ENCODE measurements around the gene STOML1. TPM values are rescaled to one million over a fixed set of nuclear protein-coding genes. Genes with fewer than 3 reads are reported as not detected.

The STOML1 gene
- total RNA-seq, 1 experiment from 2014 or later = 2.5 TPM

DNA sequence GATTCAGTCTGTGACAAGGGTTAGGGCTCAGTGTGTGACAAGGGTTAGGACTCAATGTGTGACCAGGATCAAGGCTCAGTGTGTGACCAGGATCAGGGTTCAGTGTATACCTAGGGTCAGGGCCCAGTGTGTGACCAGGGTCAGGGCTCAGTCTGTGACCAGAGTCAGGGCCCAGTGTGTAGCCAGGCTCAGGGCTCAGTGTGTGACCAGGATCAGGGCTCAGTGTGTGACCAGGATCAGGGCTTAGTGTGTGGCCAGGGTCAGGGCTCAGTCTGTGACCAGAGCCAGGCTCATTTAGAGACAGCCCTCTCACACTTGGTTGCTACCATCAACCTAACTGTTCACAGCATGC lies 41.6 kb downstream of the STOML1 start:
- H2BK120ac ChIP-seq (ENCODE audit: low read depth, low read length, poor library complexity, severe bottlenecking) = no peak overlapping the region
- no peaks in the 10 kb centered on the region for H3K79me2 ChIP-seq (ENCODE audit: insufficient read depth, low read length)
- H3K23me2 ChIP-seq (ENCODE audit: insufficient read length, low read depth, low read length, poor library complexity, severe bottlenecking) = no peaks in the 10 kb centered on the region
- Mint-ChIP-seq H3K4me3 (no peak overlapping the region), H3K27me3 (ENCODE audit: low read depth) (peaks cover 7% of the 10 kb centered on the region), H3K27ac (no peak overlapping the region), H3K9me3 (no peaks in the 10 kb centered on the region), H3K36me3 (ENCODE audit: insufficient read depth in 1 of 3, low read depth in 3 of 3) (no peaks in the 10 kb centered on the region; a peak in 1 of 7 replicates), H3K4me1 (peaks cover 9 to 30% of the 10 kb centered on the region in 2 experiments)
- no peak overlapping the region for H3K18ac ChIP-seq (ENCODE audit: insufficient read length, low read depth, low read length)
- H4K8ac ChIP-seq (replicated peaks; ENCODE audit: insufficient read length, low read depth, low read length) = no peak overlapping the region
- no peak overlapping the region for H3K56ac ChIP-seq (ENCODE audit: insufficient read length, low read depth, low read length)
- H2AFZ ChIP-seq (ENCODE audit: low read length) = no peak overlapping the region
- H2BK12ac ChIP-seq (ENCODE audit: insufficient read length, low read depth, low read length) = no peak overlapping the region
- H2BK20ac ChIP-seq (ENCODE audit: low read depth, low read length, poor library complexity, severe bottlenecking) = no peak overlapping the region
- no peaks in the 10 kb centered on the region for H3K9me3 ChIP-seq (ENCODE audit: control insufficient read depth, low read depth, low read length)
- TF ChIP-seq, protein P1, sequence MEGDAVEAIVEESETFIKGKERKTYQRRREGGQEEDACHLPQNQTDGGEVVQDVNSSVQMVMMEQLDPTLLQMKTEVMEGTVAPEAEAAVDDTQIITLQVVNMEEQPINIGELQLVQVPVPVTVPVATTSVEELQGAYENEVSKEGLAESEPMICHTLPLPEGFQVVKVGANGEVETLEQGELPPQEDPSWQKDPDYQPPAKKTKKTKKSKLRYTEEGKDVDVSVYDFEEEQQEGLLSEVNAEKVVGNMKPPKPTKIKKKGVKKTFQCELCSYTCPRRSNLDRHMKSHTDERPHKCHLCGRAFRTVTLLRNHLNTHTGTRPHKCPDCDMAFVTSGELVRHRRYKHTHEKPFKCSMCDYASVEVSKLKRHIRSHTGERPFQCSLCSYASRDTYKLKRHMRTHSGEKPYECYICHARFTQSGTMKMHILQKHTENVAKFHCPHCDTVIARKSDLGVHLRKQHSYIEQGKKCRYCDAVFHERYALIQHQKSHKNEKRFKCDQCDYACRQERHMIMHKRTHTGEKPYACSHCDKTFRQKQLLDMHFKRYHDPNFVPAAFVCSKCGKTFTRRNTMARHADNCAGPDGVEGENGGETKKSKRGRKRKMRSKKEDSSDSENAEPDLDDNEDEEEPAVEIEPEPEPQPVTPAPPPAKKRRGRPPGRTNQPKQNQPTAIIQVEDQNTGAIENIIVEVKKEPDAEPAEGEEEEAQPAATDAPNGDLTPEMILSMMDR (conservative IDR thresholded peaks at IDR 0.05) = no peak
- no peak overlapping the region for H3K23ac ChIP-seq (ENCODE audit: insufficient read length, low read depth, low read length)
- no peaks in the 10 kb centered on the region for H3K27me3 ChIP-seq (ENCODE audit: insufficient read depth, low read length)
- H2BK5ac ChIP-seq (ENCODE audit: insufficient read length, low read length) = no peak overlapping the region
- H3T11ph ChIP-seq (ENCODE audit: low read length) = no peak overlapping the region
- no peak overlapping the region for H4K91ac ChIP-seq (ENCODE audit: insufficient read length, low read depth, low read length)
- H2AK5ac ChIP-seq (ENCODE audit: insufficient read length, low read length) = no peak overlapping the region
- no peak for DNase-seq
- no peaks in the 10 kb centered on the region for H3K4me1 ChIP-seq (ENCODE audit: insufficient read depth, low read length)
- no peak overlapping the region for H3K27ac ChIP-seq (ENCODE audit: insufficient read length, low read depth, low read length)
- H3K14ac ChIP-seq (ENCODE audit: insufficient read depth, low read length) = no peak overlapping the region
- H3K4me2 ChIP-seq (ENCODE audit: insufficient read depth, insufficient read length, low read length) = no peak overlapping the region
- no peak overlapping the region for H3K9ac ChIP-seq (ENCODE audit: extremely low read depth, insufficient read length, low read length)
- H2BK15ac ChIP-seq (ENCODE audit: low read depth, low read length) = no peak overlapping the region
- H3K4ac ChIP-seq (ENCODE audit: low read depth, low read length) = no peak overlapping the region
- H4K5ac ChIP-seq (ENCODE audit: insufficient read length, low read depth, low read length) = no peak overlapping the region
- no peaks in the 10 kb centered on the region for H3K79me1 ChIP-seq (ENCODE audit: insufficient read depth, low read depth, low read length, poor library complexity, severe bottlenecking)
- no peaks in the 10 kb centered on the region for H4K20me1 ChIP-seq (ENCODE audit: control insufficient read depth, insufficient read depth, insufficient read length)

All from H9 (cell line).